ENCODE data around the gene GNB3.
"Not testable (repeated sequence)": the region's sequence is repeated elsewhere in the genome, so short reads cannot be mapped to it uniquely, and the experiment has no call there.

The GNB3 gene

DNA sequence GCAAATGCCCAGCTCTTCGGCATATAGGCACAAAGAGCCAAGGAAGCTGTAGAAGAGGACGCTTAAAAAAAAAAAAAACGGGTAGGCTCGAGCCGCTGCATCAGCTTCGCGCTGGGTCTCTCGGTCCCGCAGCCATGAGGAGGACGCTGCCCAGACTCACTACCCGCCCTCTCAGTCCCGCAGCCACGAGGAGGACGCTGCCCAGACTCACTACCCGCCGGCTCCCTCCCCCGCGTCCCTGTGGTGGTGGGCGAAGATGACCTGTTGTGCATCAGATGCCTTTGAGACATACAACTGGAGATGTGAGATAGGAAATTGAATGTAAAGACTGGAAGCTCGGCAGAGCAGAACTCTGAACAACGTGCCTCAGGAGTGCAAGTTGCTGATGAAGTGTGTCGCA is 43.8 kb downstream of the GNB3 start:
- TF ChIP-seq, protein P1, sequence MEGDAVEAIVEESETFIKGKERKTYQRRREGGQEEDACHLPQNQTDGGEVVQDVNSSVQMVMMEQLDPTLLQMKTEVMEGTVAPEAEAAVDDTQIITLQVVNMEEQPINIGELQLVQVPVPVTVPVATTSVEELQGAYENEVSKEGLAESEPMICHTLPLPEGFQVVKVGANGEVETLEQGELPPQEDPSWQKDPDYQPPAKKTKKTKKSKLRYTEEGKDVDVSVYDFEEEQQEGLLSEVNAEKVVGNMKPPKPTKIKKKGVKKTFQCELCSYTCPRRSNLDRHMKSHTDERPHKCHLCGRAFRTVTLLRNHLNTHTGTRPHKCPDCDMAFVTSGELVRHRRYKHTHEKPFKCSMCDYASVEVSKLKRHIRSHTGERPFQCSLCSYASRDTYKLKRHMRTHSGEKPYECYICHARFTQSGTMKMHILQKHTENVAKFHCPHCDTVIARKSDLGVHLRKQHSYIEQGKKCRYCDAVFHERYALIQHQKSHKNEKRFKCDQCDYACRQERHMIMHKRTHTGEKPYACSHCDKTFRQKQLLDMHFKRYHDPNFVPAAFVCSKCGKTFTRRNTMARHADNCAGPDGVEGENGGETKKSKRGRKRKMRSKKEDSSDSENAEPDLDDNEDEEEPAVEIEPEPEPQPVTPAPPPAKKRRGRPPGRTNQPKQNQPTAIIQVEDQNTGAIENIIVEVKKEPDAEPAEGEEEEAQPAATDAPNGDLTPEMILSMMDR (IDR thresholded peaks at IDR 0.05; ENCODE audit: insufficient read depth, low read depth, low read length, missing control alignments), result no peak
- DNase-seq (ENCODE audit: low read depth), result no peak
- H3K4me3 ChIP-seq (ENCODE audit: low read length), result no peak overlapping the region

DNA sequence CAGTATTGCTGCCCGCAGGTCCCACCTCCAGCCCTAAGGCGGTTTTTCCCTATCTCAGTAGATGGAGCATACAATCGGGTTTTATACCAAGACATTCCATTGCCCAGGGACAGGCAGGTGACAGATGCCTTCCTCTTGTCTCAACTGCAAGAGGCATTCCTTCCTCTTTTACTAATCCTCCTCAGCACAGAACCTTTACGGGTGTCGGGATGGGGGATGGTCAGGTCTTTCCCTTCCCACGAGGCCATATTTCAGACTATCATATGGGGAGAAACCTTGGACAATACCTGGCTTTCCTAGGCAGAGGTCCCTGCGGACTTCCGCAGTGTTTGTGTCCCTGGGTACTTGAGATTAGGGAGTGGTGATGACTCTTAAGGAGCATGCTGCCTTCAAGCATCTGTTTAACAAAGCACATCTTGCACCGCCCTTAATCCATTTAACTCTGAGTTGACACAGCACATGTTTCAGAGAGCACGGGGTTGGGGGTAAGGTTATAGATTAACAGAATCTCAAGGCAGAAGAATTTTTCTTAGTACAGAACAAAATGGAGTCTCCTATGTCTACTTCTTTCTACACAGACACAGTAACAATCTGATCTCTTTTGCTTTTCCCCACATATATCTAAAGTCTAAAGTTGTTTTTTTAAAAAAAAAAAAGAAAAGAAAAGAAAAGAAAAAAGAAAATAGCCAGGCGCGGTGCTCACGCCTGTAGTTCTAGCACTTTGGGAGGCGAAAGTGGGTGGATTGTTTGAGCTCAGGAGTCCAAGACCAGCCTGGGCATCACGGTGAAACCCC is 45.7 kb downstream of the GNB3 start:
- not testable (repeated sequence) for DNase-seq (ENCODE audit: low read depth); H3K4me3 ChIP-seq (ENCODE audit: low read length)

DNA sequence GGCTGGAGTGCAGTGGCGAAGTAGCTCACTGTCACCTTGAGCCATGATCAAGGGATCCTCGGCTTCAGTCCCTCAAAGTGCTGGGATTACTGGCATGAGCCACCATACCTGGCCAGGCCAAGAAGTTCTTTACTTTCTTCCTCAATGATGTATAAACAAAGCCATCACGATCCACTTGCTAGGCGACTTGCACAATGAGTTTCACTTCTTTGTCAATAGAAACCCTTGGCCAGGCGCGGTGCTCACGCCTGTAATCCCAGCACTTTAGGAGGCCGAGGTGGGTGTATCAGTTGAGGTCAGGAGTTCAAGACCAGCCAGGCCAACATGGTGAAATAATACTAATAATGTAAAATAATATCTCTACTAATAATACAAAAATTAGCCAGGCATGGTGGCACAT is 46.7 kb downstream of the GNB3 start:
- TF ChIP-seq, protein P1 (IDR thresholded peaks at IDR 0.05; ENCODE audit: insufficient read depth, low read depth, low read length, missing control alignments), result no peak
- DNase-seq (ENCODE audit: low read depth), result no peak

DNA sequence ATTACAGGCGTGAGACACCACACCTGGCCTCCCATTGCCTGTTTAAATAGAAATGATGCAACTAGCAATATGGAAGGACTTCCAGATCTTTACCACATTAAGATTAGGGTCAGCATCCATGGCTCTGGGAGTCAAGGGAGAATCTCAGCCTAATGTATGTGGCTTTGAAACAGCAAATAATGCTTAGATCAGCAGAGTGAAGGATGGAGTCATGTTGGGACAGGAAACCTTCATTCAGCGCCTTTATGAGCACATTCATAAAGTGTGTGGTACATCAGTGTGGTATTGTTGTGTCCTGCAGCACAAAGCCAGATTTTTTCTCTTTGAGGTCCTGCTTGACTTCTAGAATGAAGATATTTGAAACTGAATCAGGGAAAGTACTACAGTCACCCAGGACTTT is 47.6 kb downstream of the GNB3 start:
- peak; percentile 59 for DNase-seq (ENCODE audit: low read depth)

More for the DNA sequence above, 46.7 kb downstream of the GNB3 start:
- no peak overlapping the region for H3K4me3 ChIP-seq (ENCODE audit: low read length)

DNA sequence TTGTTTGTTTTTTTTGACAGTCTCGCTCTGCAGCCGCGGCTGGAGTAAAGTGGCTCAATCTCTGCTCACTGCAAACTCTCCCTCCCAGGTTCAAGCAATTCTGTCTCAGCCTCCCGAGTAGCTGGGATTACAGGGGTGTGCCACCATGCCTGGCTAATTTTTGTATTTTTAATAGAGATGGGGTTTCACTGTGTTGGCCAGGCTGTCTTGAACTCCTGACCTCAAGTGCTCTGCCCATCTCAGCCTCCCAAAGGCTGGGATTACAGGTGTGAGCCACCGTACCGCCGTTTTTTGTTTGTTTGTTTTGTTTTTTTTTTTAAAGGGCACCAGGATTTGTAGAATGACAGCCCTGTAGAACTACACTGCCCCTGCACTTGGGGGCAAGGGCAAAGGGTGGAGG is 48.1 kb downstream of the GNB3 start:
- H3K4me3 ChIP-seq (ENCODE audit: low read length); DNase-seq (ENCODE audit: low read depth): not testable (repeated sequence)

More for the DNA sequence above, 47.6 kb downstream of the GNB3 start:
- no peak overlapping the region for H3K4me3 ChIP-seq (ENCODE audit: low read length)
- TF ChIP-seq, protein P1 (IDR thresholded peaks at IDR 0.05; ENCODE audit: insufficient read depth, low read depth, low read length, missing control alignments), result no peak

DNA sequence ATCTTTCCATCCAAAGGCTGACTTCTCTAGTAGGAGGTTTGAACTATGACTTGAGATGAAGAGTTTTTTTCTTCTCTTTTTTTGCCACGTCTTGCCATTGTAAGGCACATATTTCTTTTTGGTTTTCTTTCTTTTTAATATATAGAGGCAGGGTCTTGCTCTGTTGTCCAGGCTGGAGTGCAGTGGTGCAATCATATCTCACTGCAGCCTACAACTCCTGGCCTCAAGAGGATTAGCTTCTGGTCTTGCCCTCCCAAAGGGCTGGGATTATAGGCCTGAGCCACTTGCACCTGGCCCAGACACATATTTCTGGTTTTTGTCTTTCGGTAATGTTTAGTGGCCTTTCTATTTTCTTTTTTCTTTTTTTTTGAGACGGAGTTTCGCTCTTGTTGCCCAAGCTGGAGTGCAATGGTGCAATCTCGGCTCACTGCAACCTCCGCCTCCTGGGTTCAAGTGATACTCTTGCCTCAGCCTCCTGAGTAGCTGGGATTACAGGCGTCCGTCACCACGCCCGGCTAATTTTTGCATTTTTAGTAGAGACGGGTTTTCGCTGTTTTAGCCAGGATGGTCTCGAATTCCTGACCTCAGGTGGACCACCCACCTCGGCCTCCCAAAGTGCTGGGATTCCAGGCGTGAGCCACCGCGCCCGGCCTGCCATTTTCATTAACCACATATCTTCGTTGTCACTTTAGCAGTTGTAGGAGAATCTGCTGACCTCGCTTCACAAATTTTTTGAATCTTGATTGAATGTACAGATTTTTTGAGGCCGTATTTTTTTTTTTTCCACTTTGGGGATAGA is 49.2 kb downstream of the GNB3 start:
- DNase-seq (ENCODE audit: low read depth); H3K4me3 ChIP-seq (ENCODE audit: low read length): not testable (repeated sequence)

DNA sequence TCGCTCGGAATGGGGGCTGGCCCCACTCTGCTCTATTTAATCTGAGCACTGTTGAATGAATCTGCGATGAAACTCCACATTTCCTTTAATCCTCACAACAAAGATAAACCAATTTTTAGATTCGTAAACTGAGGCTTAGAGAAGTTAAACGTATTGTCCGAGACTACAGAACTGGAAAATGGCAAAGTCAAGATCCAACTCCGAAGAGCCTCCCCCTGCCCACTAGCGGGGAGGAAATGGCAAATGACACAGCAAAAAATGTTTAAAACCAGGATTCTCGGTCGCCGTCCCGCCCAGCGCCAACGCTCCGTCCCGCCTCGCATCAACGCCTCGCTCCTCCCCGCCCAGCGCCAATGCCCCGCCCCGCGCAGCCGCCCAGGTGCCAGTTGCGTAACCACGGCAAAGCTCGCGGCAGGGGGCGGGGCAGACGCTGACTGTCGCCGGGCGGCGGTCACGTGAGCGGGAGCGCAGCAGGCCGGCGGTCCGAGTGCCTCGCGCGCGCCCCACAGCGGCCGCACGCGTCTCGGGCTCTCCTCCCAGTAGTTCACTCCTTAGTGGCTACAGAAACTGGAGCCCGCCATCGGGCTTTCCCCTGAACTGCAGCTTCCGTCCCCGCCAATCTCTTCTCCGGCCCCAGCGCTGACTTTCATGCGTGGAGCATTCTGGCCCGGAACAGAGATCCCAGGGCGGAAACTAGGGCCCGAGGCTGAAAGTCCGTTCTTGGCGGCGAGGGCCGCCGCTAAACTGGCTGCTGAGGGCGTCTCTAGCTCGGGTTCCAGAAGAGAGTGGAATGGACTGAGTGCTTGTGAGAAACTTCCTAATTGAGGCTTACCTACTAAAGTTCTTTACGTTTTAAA is 50.3 kb downstream of the GNB3 start:
- TF ChIP-seq, protein P1 (IDR thresholded peaks at IDR 0.05; ENCODE audit: insufficient read depth, low read depth, low read length, missing control alignments), result peak; percentile 53
- peak overlapping the region; percentile 58 for H3K4me3 ChIP-seq (ENCODE audit: low read length)
- peak; percentile 96 for DNase-seq (ENCODE audit: low read depth)

DNA sequence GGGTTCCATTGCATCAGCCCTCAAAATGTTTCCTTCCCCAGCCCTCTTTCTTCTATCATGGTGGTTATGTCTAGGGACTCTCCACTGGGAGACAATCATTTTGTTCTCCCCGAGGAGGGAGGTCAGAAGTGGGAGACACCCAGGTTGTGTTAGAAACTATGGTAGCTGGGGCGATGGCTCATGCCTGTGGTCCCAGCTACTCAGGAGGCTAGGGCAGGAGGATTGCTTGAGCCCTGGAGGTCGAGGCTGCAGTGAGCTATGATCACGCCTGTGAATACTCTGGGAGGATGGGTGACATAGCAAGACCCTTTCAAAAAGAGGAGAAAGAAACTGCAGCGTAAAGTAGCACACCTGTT is 50.9 kb downstream of the GNB3 start:
- TF ChIP-seq, protein P1 (IDR thresholded peaks at IDR 0.05; ENCODE audit: insufficient read depth, low read depth, low read length, missing control alignments), result no peak
- no peak for DNase-seq (ENCODE audit: low read depth)
- H3K4me3 ChIP-seq (ENCODE audit: low read length), result peak overlapping the region; percentile 58

DNA sequence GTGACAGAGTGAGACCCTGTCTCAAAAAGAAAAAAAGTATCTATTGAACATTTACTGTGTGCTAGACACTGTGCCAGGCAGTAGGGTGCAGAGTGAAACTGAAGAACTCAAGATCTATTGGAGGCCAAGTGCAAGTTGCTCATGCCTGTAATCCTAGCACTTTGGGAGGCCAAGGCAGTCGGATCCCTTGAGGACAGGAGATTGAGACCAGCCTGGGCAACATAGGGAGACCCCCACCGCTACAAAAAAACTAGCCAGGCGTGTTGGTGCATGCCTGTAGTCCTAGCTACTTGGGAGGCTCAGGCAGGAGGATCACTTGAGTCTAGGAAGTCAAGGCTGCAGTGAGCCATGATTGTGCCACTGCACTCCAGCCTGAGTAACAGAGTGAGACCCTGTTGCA is 52.0 kb downstream of the GNB3 start:
- not testable (repeated sequence) for H3K4me3 ChIP-seq (ENCODE audit: low read length); DNase-seq (ENCODE audit: low read depth)
